ENCODE data around the gene KCNT2.

KCNT2 gene

GRCh38 chr1:196442366-196442765 lies 165.9 kb downstream of the KCNT2 start:
- no peaks in the 10 kb centered on the region for H3K79me2 ChIP-seq
- no peaks in the 10 kb centered on the region for H3K27me3 ChIP-seq (ENCODE audit: control insufficient read depth, insufficient read depth, low read length)
- no peak overlapping the region for H2AFZ ChIP-seq
- H3K4me1 ChIP-seq = no peaks in the 10 kb centered on the region
- no peak overlapping the region for H3K9ac ChIP-seq
- H3K27ac ChIP-seq = no peak overlapping the region
- H3K4me3 ChIP-seq (ENCODE audit: low read depth, low read length) = no peak overlapping the region
- TF ChIP-seq, protein P1, sequence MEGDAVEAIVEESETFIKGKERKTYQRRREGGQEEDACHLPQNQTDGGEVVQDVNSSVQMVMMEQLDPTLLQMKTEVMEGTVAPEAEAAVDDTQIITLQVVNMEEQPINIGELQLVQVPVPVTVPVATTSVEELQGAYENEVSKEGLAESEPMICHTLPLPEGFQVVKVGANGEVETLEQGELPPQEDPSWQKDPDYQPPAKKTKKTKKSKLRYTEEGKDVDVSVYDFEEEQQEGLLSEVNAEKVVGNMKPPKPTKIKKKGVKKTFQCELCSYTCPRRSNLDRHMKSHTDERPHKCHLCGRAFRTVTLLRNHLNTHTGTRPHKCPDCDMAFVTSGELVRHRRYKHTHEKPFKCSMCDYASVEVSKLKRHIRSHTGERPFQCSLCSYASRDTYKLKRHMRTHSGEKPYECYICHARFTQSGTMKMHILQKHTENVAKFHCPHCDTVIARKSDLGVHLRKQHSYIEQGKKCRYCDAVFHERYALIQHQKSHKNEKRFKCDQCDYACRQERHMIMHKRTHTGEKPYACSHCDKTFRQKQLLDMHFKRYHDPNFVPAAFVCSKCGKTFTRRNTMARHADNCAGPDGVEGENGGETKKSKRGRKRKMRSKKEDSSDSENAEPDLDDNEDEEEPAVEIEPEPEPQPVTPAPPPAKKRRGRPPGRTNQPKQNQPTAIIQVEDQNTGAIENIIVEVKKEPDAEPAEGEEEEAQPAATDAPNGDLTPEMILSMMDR (IDR thresholded peaks at IDR 0.05) = no peak
- H3K4me2 ChIP-seq (ENCODE audit: low read length) = no peak overlapping the region
- H3K36me3 ChIP-seq (ENCODE audit: control insufficient read depth, insufficient read depth, low read length) = no peaks in the 10 kb centered on the region
- no peaks in the 10 kb centered on the region for H3K9me3 ChIP-seq (ENCODE audit: control insufficient read depth, low read length)

DNA sequence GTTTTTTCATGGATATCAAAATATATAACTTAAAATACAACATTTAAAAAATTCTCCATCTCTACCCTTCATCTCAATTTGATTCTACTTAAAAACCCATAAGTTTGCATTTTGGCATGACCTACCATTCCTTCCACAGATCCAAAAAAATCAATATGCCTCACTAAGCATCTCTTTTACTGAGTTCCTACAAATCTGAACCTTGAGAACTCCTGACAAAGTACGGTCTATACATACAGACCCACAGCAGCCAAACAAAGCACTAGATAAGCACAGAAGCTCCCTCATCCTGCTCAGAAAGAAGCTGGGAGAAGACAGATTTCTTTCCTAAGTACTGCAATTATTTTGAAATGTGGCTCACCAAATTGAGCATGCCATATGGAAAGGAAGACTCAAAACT lies 167.5 kb downstream of the KCNT2 start:
- no peak overlapping the region for H2AFZ ChIP-seq
- H3K36me3 ChIP-seq (ENCODE audit: control insufficient read depth, insufficient read depth, low read length) = no peaks in the 10 kb centered on the region
- H3K9ac ChIP-seq = no peak overlapping the region
- H3K27me3 ChIP-seq (ENCODE audit: control insufficient read depth, insufficient read depth, low read length) = no peaks in the 10 kb centered on the region
- H3K79me2 ChIP-seq = no peaks in the 10 kb centered on the region
- no peak overlapping the region for H3K4me2 ChIP-seq (ENCODE audit: low read length)
- TF ChIP-seq, protein P1 (IDR thresholded peaks at IDR 0.05) = no peak
- no peaks in the 10 kb centered on the region for H3K9me3 ChIP-seq (ENCODE audit: control insufficient read depth, low read length)
- no peak overlapping the region for H3K27ac ChIP-seq
- H3K4me3 ChIP-seq (ENCODE audit: low read depth, low read length) = no peak overlapping the region
- no peaks in the 10 kb centered on the region for H3K4me1 ChIP-seq

DNA sequence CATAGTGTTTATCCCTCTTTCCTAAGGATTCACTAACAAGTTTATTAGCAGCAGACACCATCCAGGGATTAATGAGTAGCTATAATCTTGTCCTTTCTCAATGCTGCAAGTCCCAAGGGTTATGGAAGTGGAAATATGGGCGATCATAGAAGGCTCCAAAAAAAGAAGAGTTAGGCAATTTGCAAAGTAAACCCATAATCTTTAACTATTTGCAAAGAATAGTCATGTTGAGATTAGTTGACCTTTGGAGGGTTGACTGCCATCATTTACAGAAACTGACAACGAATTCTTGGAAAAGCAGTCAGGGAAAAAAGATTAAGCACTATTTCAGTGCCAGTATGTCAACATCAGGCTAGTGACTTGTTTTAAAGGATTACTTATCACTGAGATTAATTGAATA lies 169.9 kb downstream of the KCNT2 start:
- Histone ChIP-seq H2AFZ (no peak overlapping the region), H3K4me1 (no peaks in the 10 kb centered on the region), H3K9ac (no peak overlapping the region), H3K4me3 (ENCODE audit: low read depth, low read length) (no peak overlapping the region), H3K9me3 (ENCODE audit: control insufficient read depth, low read length) (no peaks in the 10 kb centered on the region), H3K27me3 (ENCODE audit: control insufficient read depth, insufficient read depth, low read length) (no peaks in the 10 kb centered on the region), H3K4me2 (ENCODE audit: low read length) (no peak overlapping the region), H3K79me2 (no peaks in the 10 kb centered on the region), H3K36me3 (ENCODE audit: control insufficient read depth, insufficient read depth, low read length) (no peaks in the 10 kb centered on the region), H3K27ac (no peak overlapping the region)
- TF ChIP-seq, protein P1 (IDR thresholded peaks at IDR 0.05) = no peak

GRCh38 chr1:196437671-196438070 lies 170.6 kb downstream of the KCNT2 start:
- no peaks in the 10 kb centered on the region for H3K36me3 ChIP-seq (ENCODE audit: control insufficient read depth, insufficient read depth, low read length)
- no peak overlapping the region for H3K4me2 ChIP-seq (ENCODE audit: low read length)
- H3K4me3 ChIP-seq (ENCODE audit: low read depth, low read length) = no peak overlapping the region
- no peaks in the 10 kb centered on the region for H3K27me3 ChIP-seq (ENCODE audit: control insufficient read depth, insufficient read depth, low read length)
- H3K79me2 ChIP-seq = no peaks in the 10 kb centered on the region
- no peaks in the 10 kb centered on the region for H3K9me3 ChIP-seq (ENCODE audit: control insufficient read depth, low read length)
- H3K27ac ChIP-seq = no peak overlapping the region
- TF ChIP-seq, protein P1 (IDR thresholded peaks at IDR 0.05) = no peak
- no peak overlapping the region for H2AFZ ChIP-seq
- no peak overlapping the region for H3K9ac ChIP-seq
- no peaks in the 10 kb centered on the region for H3K4me1 ChIP-seq

- Histone ChIP-seq H3K4me3 (ENCODE audit: low read depth, low read length) (no peak overlapping the region), H3K4me2 (ENCODE audit: low read length) (no peak overlapping the region), H3K9me3 (ENCODE audit: control insufficient read depth, low read length) (no peaks in the 10 kb centered on the region), H3K79me2 (no peaks in the 10 kb centered on the region), H3K36me3 (ENCODE audit: control insufficient read depth, insufficient read depth, low read length) (no peaks in the 10 kb centered on the region), H3K27ac (no peak overlapping the region), H3K9ac (no peak overlapping the region), H3K27me3 (ENCODE audit: control insufficient read depth, insufficient read depth, low read length) (no peaks in the 10 kb centered on the region), H3K4me1 (no peaks in the 10 kb centered on the region), H2AFZ (no peak overlapping the region)
- TF ChIP-seq, protein P1 (IDR thresholded peaks at IDR 0.05) = no peak
Observed at GRCh38 chr1:196433000-196433399, 175.2 kb downstream of the KCNT2 start.

All from parathyroid adenoma (tissue), 2 donors.